Astrocyte (in vitro differentiated cells and primary cell): ENCODE measurements around the gene DNPH1. TPM values are rescaled to one million over a fixed set of nuclear protein-coding genes. Genes with fewer than 3 reads are reported as not detected.

ENCODE experiments used
- DNase-seq: peaks from one replicate; pipeline ENCODE4 v3.0.0-alpha.2; 2010; ENCODE audit warnings: low read depth
- FAIRE-seq: peaks from 2 replicates; lab custom pipeline; 2011; peaks lifted over from hg19 to GRCh38; lab: Jason Lieb, UNC
- H2AFZ ChIP-seq: 2 replicates; pipeline ENCODE4 v1.6.0; 2012; ENCODE audit warnings: low read depth, low read length, inconsistent platforms
- H3K27ac ChIP-seq: 2 replicates; pipeline ENCODE4 v1.5.1; 2011; ENCODE audit warnings: low read depth, low read length, inconsistent platforms
- H3K27me3 ChIP-seq: 2 replicates; pipeline ENCODE4 v1.6.0; 2011; ENCODE audit warnings: low read length, inconsistent platforms; ENCODE audit not compliant: insufficient read depth
- H3K36me3 ChIP-seq: 2 replicates; pipeline ENCODE4 v1.5.1; 2011; ENCODE audit warnings: low read length, inconsistent platforms; ENCODE audit not compliant: insufficient read depth
- H3K4me1 ChIP-seq: 2 replicates; pipeline ENCODE4 v1.5.1; 2011; ENCODE audit warnings: low read length, inconsistent platforms; ENCODE audit not compliant: insufficient read depth
- H3K4me2 ChIP-seq: 2 replicates; pipeline ENCODE4 v1.6.0; 2012; ENCODE audit warnings: low read length, inconsistent platforms
- H3K4me3 ChIP-seq: 2 replicates; pipeline ENCODE4 v1.5.1; 2011; ENCODE audit warnings: low read depth, mild to moderate bottlenecking, low read length, inconsistent platforms; ENCODE audit not compliant: insufficient read depth
- H3K79me2 ChIP-seq: 2 replicates; pipeline ENCODE4 v1.6.0; 2012; ENCODE audit warnings: mild to moderate bottlenecking, low read length, inconsistent platforms; ENCODE audit not compliant: insufficient read depth
- H3K9ac ChIP-seq: 2 replicates; pipeline ENCODE4 v1.6.0; 2012; ENCODE audit warnings: mild to moderate bottlenecking, low read length, inconsistent platforms
- H3K9me3 ChIP-seq: 2 replicates; pipeline ENCODE4 v1.5.1; 2012; ENCODE audit warnings: low read depth, mild to moderate bottlenecking, low read length, inconsistent platforms; ENCODE audit not compliant: insufficient read depth
- H4K20me1 ChIP-seq: 2 replicates; pipeline ENCODE4 v1.6.0; 2012; ENCODE audit warnings: low read length, inconsistent platforms; ENCODE audit not compliant: insufficient read depth
- H3K27ac Mint-ChIP-seq: one replicate; pipeline ENCODE4 v1.8.0; 2021; ENCODE audit warnings: mild to moderate bottlenecking, mixed read lengths; ENCODE audit not compliant: unreplicated experiment
- H3K27me3 Mint-ChIP-seq: one replicate; pipeline ENCODE4 v1.8.0; 2021; ENCODE audit warnings: low read depth, mixed read lengths; ENCODE audit not compliant: unreplicated experiment
- H3K36me3 Mint-ChIP-seq: one replicate; pipeline ENCODE4 v1.8.0; 2021; ENCODE audit warnings: low read depth, mixed read lengths; ENCODE audit not compliant: unreplicated experiment
- H3K4me1 Mint-ChIP-seq: one replicate; pipeline ENCODE4 v1.8.0; 2021; ENCODE audit warnings: low read depth, mixed read lengths; ENCODE audit not compliant: unreplicated experiment
- H3K4me3 Mint-ChIP-seq: one replicate; pipeline ENCODE4 v1.8.0; 2021; ENCODE audit warnings: mild to moderate bottlenecking, moderate library complexity, mixed read lengths; ENCODE audit not compliant: unreplicated experiment
- H3K9me3 Mint-ChIP-seq: one replicate; pipeline ENCODE4 v1.8.0; 2021; ENCODE audit warnings: mild to moderate bottlenecking, mixed read lengths; ENCODE audit not compliant: unreplicated experiment
- CTCF ChIP-seq: IDR thresholded peaks from 2 replicates; pipeline ENCODE4 v1.5.1; 2011; ENCODE audit warnings: low read depth, mild to moderate bottlenecking, inconsistent platforms, low read length, moderate library complexity; ENCODE audit not compliant: insufficient read depth
- EZH2 ChIP-seq: IDR thresholded peaks from 2 replicates; pipeline ENCODE4 v1.6.1; 2012; ENCODE audit warnings: mild to moderate bottlenecking, low read length, inconsistent platforms; ENCODE audit not compliant: insufficient read depth
- total RNA-seq: library from RNA; stranded (reverse); gene quantifications from 2 replicates; pipeline ENCODE4 v1.2.1, GENCODE V29; 2021

The DNPH1 gene
- total RNA-seq, 1 donor from 2014 or later = 15.1 TPM

GRCh38 chr6:43203029-43203717, 26.1 kb downstream of the DNPH1 start:
- H3K4me1 Mint-ChIP-seq = no peaks in the 10 kb centered on the region
- H3K4me3 Mint-ChIP-seq = no peak overlapping the region
- H3K79me2 ChIP-seq = no peaks in the 10 kb centered on the region
- H3K27ac ChIP-seq = no peak overlapping the region
- H3K27me3 ChIP-seq = no peaks in the 10 kb centered on the region
- peaks cover 5% of the 10 kb centered on the region for H3K9me3 ChIP-seq
- H3K9me3 Mint-ChIP-seq = peaks cover 16% of the 10 kb centered on the region
- DNase-seq (no peak), FAIRE-seq (no peak)
- no peak overlapping the region for H2AFZ ChIP-seq
- no peak overlapping the region for H3K27ac Mint-ChIP-seq
- peaks cover 11% of the 10 kb centered on the region for H3K27me3 Mint-ChIP-seq
- peaks cover 53% of the 10 kb centered on the region for H3K36me3 Mint-ChIP-seq
- no peaks in the 10 kb centered on the region for H3K4me1 ChIP-seq
- H3K4me3 ChIP-seq = no peak overlapping the region
- H4K20me1 ChIP-seq = no peaks in the 10 kb centered on the region
- no peak overlapping the region for H3K4me2 ChIP-seq
- no peak overlapping the region for H3K9ac ChIP-seq
- TF ChIP-seq EZH2 (no peak), CTCF (no peak)
- H3K36me3 ChIP-seq = peaks cover 6% of the 10 kb centered on the region

GRCh38 chr6:43202451-43202850, 26.8 kb downstream of the DNPH1 start:
- no peak overlapping the region for H3K27ac ChIP-seq
- H3K4me3 ChIP-seq = no peak overlapping the region
- Mint-ChIP-seq H3K4me1 (no peaks in the 10 kb centered on the region), H3K27ac (no peak overlapping the region), H3K4me3 (no peak overlapping the region), H3K36me3 (peaks cover 56% of the 10 kb centered on the region), H3K9me3 (peaks cover 16% of the 10 kb centered on the region), H3K27me3 (peaks cover 11% of the 10 kb centered on the region)
- H3K27me3 ChIP-seq = no peaks in the 10 kb centered on the region
- H4K20me1 ChIP-seq = no peaks in the 10 kb centered on the region
- no peaks in the 10 kb centered on the region for H3K4me1 ChIP-seq
- H3K79me2 ChIP-seq = no peaks in the 10 kb centered on the region
- no peak overlapping the region for H3K4me2 ChIP-seq
- no peak for DNase-seq
- no peak for FAIRE-seq
- peaks cover 5% of the 10 kb centered on the region for H3K9me3 ChIP-seq
- no peak overlapping the region for H2AFZ ChIP-seq
- no peak for TF ChIP-seq EZH2
- no peak for TF ChIP-seq CTCF
- H3K9ac ChIP-seq = no peak overlapping the region
- H3K36me3 ChIP-seq = peaks cover 6% of the 10 kb centered on the region

GRCh38 chr6:43200541-43200940, 28.7 kb downstream of the DNPH1 start:
- no peak for FAIRE-seq
- peaks cover 7% of the 10 kb centered on the region for H3K9me3 Mint-ChIP-seq
- H3K27ac Mint-ChIP-seq = no peak overlapping the region

More at GRCh38 chr6:43200541-43200940, 28.7 kb downstream of the DNPH1 start:
- no peak overlapping the region for H2AFZ ChIP-seq
- no peaks in the 10 kb centered on the region for H3K4me1 ChIP-seq
- Mint-ChIP-seq H3K4me3 (peak overlapping the region; percentile 29), H3K27me3 (peaks cover 11% of the 10 kb centered on the region), H3K4me1 (no peaks in the 10 kb centered on the region), H3K36me3 (peaks cover 53% of the 10 kb centered on the region)
- TF ChIP-seq EZH2 (no peak), CTCF (no peak)
- no peak for DNase-seq
- peaks cover 6% of the 10 kb centered on the region for H3K36me3 ChIP-seq
- H3K27ac ChIP-seq = no peak overlapping the region
- H3K9ac ChIP-seq = no peak overlapping the region
- H3K4me3 ChIP-seq = no peak overlapping the region
- no peaks in the 10 kb centered on the region for H3K9me3 ChIP-seq
- no peak overlapping the region for H3K4me2 ChIP-seq
- no peaks in the 10 kb centered on the region for H4K20me1 ChIP-seq
- no peaks in the 10 kb centered on the region for H3K79me2 ChIP-seq
- H3K27me3 ChIP-seq = no peaks in the 10 kb centered on the region
